Keratinocyte (primary cell): ENCODE measurements around the gene ARHGEF19. TPM values are rescaled to one million over a fixed set of nuclear protein-coding genes. Genes with fewer than 3 reads are reported as not detected.

ENCODE experiments used
- DNase-seq: peaks from one replicate; pipeline ENCODE4 v3.0.0-alpha.2; 2011; ENCODE audit warnings: low read depth, missing footprints, low spot score
- FAIRE-seq: peaks from 2 replicates; lab custom pipeline; 2011; peaks lifted over from hg19 to GRCh38; lab: Jason Lieb, UNC
- H2AFZ ChIP-seq: 2 replicates; pipeline ENCODE4 v1.6.0; 2012; ENCODE audit warnings: low read length, control low read depth, inconsistent platforms; ENCODE audit not compliant: control insufficient read depth
- H3K27ac ChIP-seq: 2 replicates; pipeline ENCODE4 v1.5.1; 2011; ENCODE audit warnings: low read length; ENCODE audit not compliant: control insufficient read depth, insufficient read depth
- H3K27me3 ChIP-seq: 3 replicates; pipeline ENCODE4 v1.6.0; 2011; ENCODE audit warnings: low read length; ENCODE audit not compliant: control insufficient read depth, insufficient read depth; ENCODE audit errors: extremely low read depth
- H3K36me3 ChIP-seq, 2 experiments: 2 replicates in 1 of 2; 3 replicates in 1 of 2; pipeline ENCODE4 v1.5.1; 2011; ENCODE audit warnings: low read length in 2 of 2, mild to moderate bottlenecking in 1 of 2; ENCODE audit not compliant: control insufficient read depth in 2 of 2, insufficient read depth in 2 of 2; ENCODE audit errors: extremely low read depth in 1 of 2
- H3K4me1 ChIP-seq: 3 replicates; pipeline ENCODE4 v1.5.1; 2011; ENCODE audit warnings: low read length; ENCODE audit not compliant: control insufficient read depth, insufficient read depth; ENCODE audit errors: extremely low read depth
- H3K4me2 ChIP-seq: 3 replicates; pipeline ENCODE4 v1.6.0; 2011; ENCODE audit warnings: low read depth, low read length; ENCODE audit not compliant: control insufficient read depth, insufficient read depth; ENCODE audit errors: extremely low read depth
- H3K4me3 ChIP-seq, 3 experiments: fragments of 200-600 bp in 1 of 3; sonication (generic) in 1 of 3; 2 replicates in 2 of 3; 3 replicates in 1 of 3; pipeline ENCODE4 v1.5.1; 2011 to 2016; ENCODE audit warnings: low read length in 3 of 3, mild to moderate bottlenecking in 3 of 3, control low read depth in 2 of 3, inconsistent platforms in 1 of 3, low read depth in 1 of 3, mixed read lengths in 1 of 3, mixed run types in 1 of 3, moderate library complexity in 1 of 3; ENCODE audit not compliant: control insufficient read depth in 2 of 3, insufficient read depth in 2 of 3; ENCODE audit errors: extremely low read depth in 1 of 3
- H3K79me2 ChIP-seq: 2 replicates; pipeline ENCODE4 v1.6.0; 2012; ENCODE audit warnings: low read length; ENCODE audit not compliant: control insufficient read depth, insufficient read depth
- H3K9ac ChIP-seq: 3 replicates; pipeline ENCODE4 v1.6.0; 2011; ENCODE audit warnings: low read length; ENCODE audit not compliant: control insufficient read depth, insufficient read depth; ENCODE audit errors: extremely low read depth
- H3K9me1 ChIP-seq: 3 replicates; pipeline ENCODE4 v1.6.0; 2011; ENCODE audit warnings: low read length; ENCODE audit not compliant: control insufficient read depth, insufficient read depth; ENCODE audit errors: extremely low read depth
- H3K9me3 ChIP-seq: 2 replicates; pipeline ENCODE4 v1.5.1; 2012; ENCODE audit warnings: low read depth, low read length; ENCODE audit not compliant: control insufficient read depth
- H4K20me1 ChIP-seq: 3 replicates; pipeline ENCODE4 v1.6.0; 2011; ENCODE audit warnings: low read length; ENCODE audit not compliant: control insufficient read depth, insufficient read depth; ENCODE audit errors: extremely low read depth
- CTCF ChIP-seq, 3 experiments: IDR thresholded peaks in 1 of 3; conservative IDR thresholded peaks in 1 of 3; optimal IDR thresholded peaks in 1 of 3; 2 replicates in 2 of 3; 3 replicates in 1 of 3; pipeline versions ENCODE3 to v1.5.1; 2011; ENCODE audit warnings: low read length in 3 of 3, mild to moderate bottlenecking in 3 of 3, moderate library complexity in 2 of 3, control low read depth in 1 of 3, inconsistent platforms in 1 of 3; ENCODE audit not compliant: insufficient read depth in 2 of 3; ENCODE audit errors: extremely low read depth in 1 of 3
- EZH2 ChIP-seq: IDR thresholded peaks from one replicate; pipeline ENCODE4 v1.6.1; 2012; ENCODE audit warnings: inconsistent platforms, mild to moderate bottlenecking, low read length, moderate library complexity
- dilution Hi-C: fragments of 300-500 bp; cut with MboI; formaldehyde crosslinking; loops from one replicate; pipeline ENCODE4 v1.7.0; 2020; ENCODE audit warnings: low sequenced_read_pairs; ENCODE audit not compliant: extremely low pct_ligation_motif_present
- polyA plus RNA-seq, 5 experiments: library from polyadenylated mRNA; depleted of rRNA in 3 of 5; stranded (reverse) in 3 of 5; stranded (forward) in 1 of 5; unstranded in 1 of 5; fragments of >200 nt; gene quantifications; 1 replicate in 1 of 5; 2 replicates in 3 of 5; 3 replicates in 1 of 5; pipeline versions ENCODE4 v1.2.1 to v1.2.3, GENCODE V29; 2011 to 2012; ENCODE audit warnings: missing spikeins in 2 of 5, low read depth in 1 of 5, low replicate concordance in 1 of 5

ARHGEF19 gene
- polyA plus RNA-seq, 1 donor (not counting 4 experiments of a cell fraction or from before 2014, with no cell fraction given) = 5.0 TPM

GRCh38 chr1:16162163-16162822, 50.2 kb downstream of the ARHGEF19 start:
- Histone ChIP-seq H3K9me1 (no peaks in the 10 kb centered on the region), H2AFZ (no peak overlapping the region), H3K27ac (no peak overlapping the region), H3K9ac (no peak overlapping the region), H3K4me3 (no peak overlapping the region), H3K27me3 (no peaks in the 10 kb centered on the region), H3K36me3 (peaks cover 1 to 3% of the 10 kb centered on the region in 2 experiments), H3K9me3 (no peaks in the 10 kb centered on the region), H3K4me2 (no peak overlapping the region), H4K20me1 (no peaks in the 10 kb centered on the region), H3K4me1 (peaks cover 48% of the 10 kb centered on the region), H3K79me2 (peaks cover under 1% of the 10 kb centered on the region)
- dilution Hi-C loops = no loop called here
- DNase-seq (no peak), FAIRE-seq (no peak)
- TF ChIP-seq CTCF (optimal IDR thresholded peaks at IDR 0.05 in 1 of 3, IDR thresholded peaks at IDR 0.05 in 1 of 3, conservative IDR thresholded peaks at IDR 0.05 in 1 of 3; ENCODE audit: extremely low read depth in 1 of 3, insufficient read depth in 2 of 3, low read length in 3 of 3) (no peak), EZH2 (no peak)

GRCh38 chr1:16161717-16162116, 50.7 kb downstream of the ARHGEF19 start:
- peaks cover 1 to 3% of the 10 kb centered on the region in 2 experiments for H3K36me3 ChIP-seq
- H3K4me3 ChIP-seq = no peak overlapping the region
- no peaks in the 10 kb centered on the region for H4K20me1 ChIP-seq
- dilution Hi-C loops = no loop called here
- H3K9ac ChIP-seq = no peak overlapping the region
- H3K27ac ChIP-seq = no peak overlapping the region
- H2AFZ ChIP-seq = no peak overlapping the region
- H3K4me2 ChIP-seq = no peak overlapping the region
- peaks cover 54% of the 10 kb centered on the region for H3K4me1 ChIP-seq
- TF ChIP-seq CTCF (optimal IDR thresholded peaks at IDR 0.05 in 1 of 3, IDR thresholded peaks at IDR 0.05 in 1 of 3, conservative IDR thresholded peaks at IDR 0.05 in 1 of 3; ENCODE audit: extremely low read depth in 1 of 3, insufficient read depth in 2 of 3, low read length in 3 of 3) (no peak), EZH2 (no peak)
- H3K9me3 ChIP-seq = no peaks in the 10 kb centered on the region
- FAIRE-seq (no peak), DNase-seq (no peak)
- H3K79me2 ChIP-seq = peaks cover 6% of the 10 kb centered on the region
- peaks cover 3% of the 10 kb centered on the region for H3K9me1 ChIP-seq
- no peaks in the 10 kb centered on the region for H3K27me3 ChIP-seq
